ENCODE measurements around the gene TMEM273.

The TMEM273 gene

GRCh38 chr10:49187950-49188761, at the start of gene TMEM273:
TSS of gene TMEM273 (minus strand) at chr10:49188391. CDS start at chr10:49188336, 55 bp downstream.
- no peaks in the 10 kb centered on the region for H3K36me3 ChIP-seq
- H3K9me3 ChIP-seq = no peaks in the 10 kb centered on the region
- H3K27ac ChIP-seq = peak within 1 kb of the TSS; percentile 45
- H3K9ac ChIP-seq = no peak within 1 kb of the TSS; the same call in 1 of the 2 replicates
- no peaks in the 10 kb centered on the region for H3K27me3 ChIP-seq
- H3K4me2 ChIP-seq = peak within 1 kb of the TSS; percentile 84
- no peaks in the 10 kb centered on the region for H4K20me1 ChIP-seq
- peak within 1 kb of the TSS; percentile 39 for H3K4me3 ChIP-seq
- TF ChIP-seq Cebpa-rat (IDR thresholded peaks at IDR 0.05) = no peak
- peaks cover 67% of the 10 kb centered on the region for H3K4me1 ChIP-seq

- Histone ChIP-seq H3K9me3 (no peaks in the 10 kb centered on the region; the same call in 1 of the 2 replicates), H3K4me1 (peaks cover 6% of the 10 kb centered on the region), H3K9ac (no peak overlapping the region), H3K4me3 (no peak overlapping the region), H3K27me3 (no peaks in the 10 kb centered on the region), H4K20me1 (no peaks in the 10 kb centered on the region), H3K4me2 (no peak overlapping the region), H3K36me3 (no peaks in the 10 kb centered on the region), H3K27ac (no peak overlapping the region)
- TF ChIP-seq Cebpa-rat (IDR thresholded peaks at IDR 0.05) = no peak
These were observed 49.8 kb upstream of the TMEM273 start for GRCh38 chr10:49237985-49238384.

GRCh38 chr10:49235392-49235791, 47.2 kb upstream of the TMEM273 start:
- Histone ChIP-seq H3K4me3 (no peak overlapping the region), H3K27me3 (no peaks in the 10 kb centered on the region), H3K4me2 (no peak overlapping the region), H3K27ac (no peak overlapping the region), H3K9me3 (no peaks in the 10 kb centered on the region; the same call in 1 of the 2 replicates), H3K4me1 (no peaks in the 10 kb centered on the region), H3K9ac (no peak overlapping the region), H4K20me1 (no peaks in the 10 kb centered on the region), H3K36me3 (no peaks in the 10 kb centered on the region)
- TF ChIP-seq Cebpa-rat (IDR thresholded peaks at IDR 0.05) = no peak

GRCh38 chr10:49231086-49231820, 43.1 kb upstream of the TMEM273 start:
- no peak overlapping the region for H3K4me3 ChIP-seq
- H3K9me3 ChIP-seq = no peaks in the 10 kb centered on the region
- no peak overlapping the region for H3K27ac ChIP-seq
- no peak overlapping the region for H3K9ac ChIP-seq
- H3K36me3 ChIP-seq = no peaks in the 10 kb centered on the region
- no peak overlapping the region for H3K4me2 ChIP-seq
- no peaks in the 10 kb centered on the region for H4K20me1 ChIP-seq
- H3K4me1 ChIP-seq = no peaks in the 10 kb centered on the region
- TF ChIP-seq Cebpa-rat (IDR thresholded peaks at IDR 0.05) = 0 out of 2 replicates have a peak, but pooled peaks have one; percentile 55
- no peaks in the 10 kb centered on the region for H3K27me3 ChIP-seq

GRCh38 chr10:49230004-49230403, 41.8 kb upstream of the TMEM273 start:
- no peaks in the 10 kb centered on the region for H3K9me3 ChIP-seq
- H3K36me3 ChIP-seq = no peaks in the 10 kb centered on the region
- H3K4me3 ChIP-seq = no peak overlapping the region
- H3K9ac ChIP-seq = no peak overlapping the region
- no peaks in the 10 kb centered on the region for H3K4me1 ChIP-seq
- no peak overlapping the region for H3K27ac ChIP-seq
- no peaks in the 10 kb centered on the region for H3K27me3 ChIP-seq
- no peak overlapping the region for H3K4me2 ChIP-seq
- H4K20me1 ChIP-seq = no peaks in the 10 kb centered on the region
- no peak for TF ChIP-seq Cebpa-rat (IDR thresholded peaks at IDR 0.05)

- Histone ChIP-seq H3K4me3 (no peak overlapping the region), H3K9ac (no peak overlapping the region), H3K36me3 (no peaks in the 10 kb centered on the region), H4K20me1 (no peaks in the 10 kb centered on the region), H3K27me3 (no peaks in the 10 kb centered on the region), H3K4me1 (no peaks in the 10 kb centered on the region), H3K27ac (no peak overlapping the region), H3K9me3 (no peaks in the 10 kb centered on the region), H3K4me2 (no peak overlapping the region)
- TF ChIP-seq Cebpa-rat (IDR thresholded peaks at IDR 0.05) = no peak
These were observed 40.5 kb upstream of the TMEM273 start for GRCh38 chr10:49228677-49229076.

- no peak overlapping the region for H3K4me2 ChIP-seq
- no peaks in the 10 kb centered on the region for H3K4me1 ChIP-seq
- H3K9me3 ChIP-seq = no peaks in the 10 kb centered on the region
- H3K4me3 ChIP-seq = no peak overlapping the region
- H3K27ac ChIP-seq = no peak overlapping the region
- H3K36me3 ChIP-seq = no peaks in the 10 kb centered on the region
- H3K27me3 ChIP-seq = no peaks in the 10 kb centered on the region
- H4K20me1 ChIP-seq = no peaks in the 10 kb centered on the region
- H3K9ac ChIP-seq = no peak overlapping the region
- TF ChIP-seq Cebpa-rat (IDR thresholded peaks at IDR 0.05) = no peak
These were observed 39.2 kb upstream of the TMEM273 start for GRCh38 chr10:49227406-49227805.

- Histone ChIP-seq H3K9ac (no peak overlapping the region), H3K4me3 (no peak overlapping the region), H3K4me2 (no peak overlapping the region), H4K20me1 (no peaks in the 10 kb centered on the region), H3K36me3 (no peaks in the 10 kb centered on the region), H3K9me3 (no peaks in the 10 kb centered on the region), H3K27ac (no peak overlapping the region), H3K27me3 (no peaks in the 10 kb centered on the region), H3K4me1 (no peaks in the 10 kb centered on the region)
- TF ChIP-seq Cebpa-rat (IDR thresholded peaks at IDR 0.05) = no peak
These were observed 38.4 kb upstream of the TMEM273 start for GRCh38 chr10:49226594-49226993.

- Histone ChIP-seq H3K27me3 (no peaks in the 10 kb centered on the region), H3K36me3 (no peaks in the 10 kb centered on the region), H3K9ac (no peak overlapping the region), H3K4me3 (no peak overlapping the region), H3K9me3 (no peaks in the 10 kb centered on the region), H3K27ac (no peak overlapping the region), H4K20me1 (no peaks in the 10 kb centered on the region), H3K4me2 (no peak overlapping the region), H3K4me1 (no peaks in the 10 kb centered on the region)
- TF ChIP-seq Cebpa-rat (IDR thresholded peaks at IDR 0.05) = no peak
These were observed 37.2 kb upstream of the TMEM273 start for GRCh38 chr10:49225218-49225876.

GRCh38 chr10:49223205-49223604, 35.0 kb upstream of the TMEM273 start:
- no peak overlapping the region for H3K27ac ChIP-seq
- H3K4me2 ChIP-seq = no peak overlapping the region
- TF ChIP-seq Cebpa-rat (IDR thresholded peaks at IDR 0.05) = no peak
- H3K4me3 ChIP-seq = no peak overlapping the region
- H3K27me3 ChIP-seq = no peaks in the 10 kb centered on the region
- H3K9me3 ChIP-seq = no peaks in the 10 kb centered on the region
- no peaks in the 10 kb centered on the region for H4K20me1 ChIP-seq
- H3K4me1 ChIP-seq = no peaks in the 10 kb centered on the region
- H3K9ac ChIP-seq = no peak overlapping the region
- no peaks in the 10 kb centered on the region for H3K36me3 ChIP-seq

Data from BLaER1 (cell line).